Gastrocnemius medialis (tissue), 4 donors: ENCODE data around the gene VDAC1.

ENCODE experiments used
- POLR2A ChIP-seq, 2 donors: fragments of 450-650 bp; IDR thresholded peaks; one replicate each; pipeline ENCODE4 v1.6.1; 2017; ENCODE audit warnings: antibody characterized with exemption in 2 of 2, mild to moderate bottlenecking in 2 of 2, moderate library complexity in 2 of 2
- TF ChIP-seq, protein P1 (sequence below), 5 experiments: fragments of 450-650 bp in 3 of 5; fragments of 200-600 bp in 2 of 5; sonication (generic) in 2 of 5; IDR thresholded peaks in 4 of 5; conservative IDR thresholded peaks in 1 of 5; 1 replicate in 4 of 5; 2 replicates in 1 of 5; pipeline ENCODE4 v1.5.1; 2016 to 2019; ENCODE audit warnings: antibody characterized with exemption in 5 of 5, mild to moderate bottlenecking in 3 of 5, moderate library complexity in 3 of 5

DNA sequence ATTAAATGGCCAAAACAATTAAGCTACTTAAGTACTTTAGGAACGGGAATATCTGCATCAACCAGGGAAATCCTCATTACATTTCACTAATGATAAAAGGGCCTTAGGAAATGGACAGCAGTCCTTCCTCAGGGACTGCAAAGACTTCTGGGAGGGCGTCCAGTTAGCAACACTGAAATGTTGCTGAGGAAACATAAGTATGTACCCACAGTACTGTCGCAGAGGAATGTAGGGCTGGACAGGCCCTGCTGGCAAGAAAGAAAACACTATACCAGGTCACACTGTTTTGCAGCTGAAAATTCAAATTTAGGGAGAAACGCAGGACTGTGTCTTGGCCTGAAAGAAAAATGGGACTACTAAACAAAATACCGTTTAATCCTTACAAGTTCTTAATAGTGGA, 37.7 kb downstream of the VDAC1 start:
- TF ChIP-seq POLR2A (IDR thresholded peaks at IDR 0.05), result no peak
- TF ChIP-seq, protein P1, sequence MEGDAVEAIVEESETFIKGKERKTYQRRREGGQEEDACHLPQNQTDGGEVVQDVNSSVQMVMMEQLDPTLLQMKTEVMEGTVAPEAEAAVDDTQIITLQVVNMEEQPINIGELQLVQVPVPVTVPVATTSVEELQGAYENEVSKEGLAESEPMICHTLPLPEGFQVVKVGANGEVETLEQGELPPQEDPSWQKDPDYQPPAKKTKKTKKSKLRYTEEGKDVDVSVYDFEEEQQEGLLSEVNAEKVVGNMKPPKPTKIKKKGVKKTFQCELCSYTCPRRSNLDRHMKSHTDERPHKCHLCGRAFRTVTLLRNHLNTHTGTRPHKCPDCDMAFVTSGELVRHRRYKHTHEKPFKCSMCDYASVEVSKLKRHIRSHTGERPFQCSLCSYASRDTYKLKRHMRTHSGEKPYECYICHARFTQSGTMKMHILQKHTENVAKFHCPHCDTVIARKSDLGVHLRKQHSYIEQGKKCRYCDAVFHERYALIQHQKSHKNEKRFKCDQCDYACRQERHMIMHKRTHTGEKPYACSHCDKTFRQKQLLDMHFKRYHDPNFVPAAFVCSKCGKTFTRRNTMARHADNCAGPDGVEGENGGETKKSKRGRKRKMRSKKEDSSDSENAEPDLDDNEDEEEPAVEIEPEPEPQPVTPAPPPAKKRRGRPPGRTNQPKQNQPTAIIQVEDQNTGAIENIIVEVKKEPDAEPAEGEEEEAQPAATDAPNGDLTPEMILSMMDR (IDR thresholded peaks at IDR 0.05 in 4 of 5, conservative IDR thresholded peaks at IDR 0.05 in 1 of 5), result no peak
